ENCODE data around the gene WFS1.

WFS1 gene

GRCh38 chr4:6246170-6246634, 23.4 kb upstream of the WFS1 start:
- TF ChIP-seq CTCF (IDR thresholded peaks at IDR 0.05): no peak
- H3K4me3 ChIP-seq (ENCODE audit: low read depth in 1 of 2, low read length in 1 of 2): no peak overlapping the region
- H3K27ac ChIP-seq: no peak overlapping the region
- H3K27me3 ChIP-seq: peaks cover 75% of the 10 kb centered on the region
- H3K9me3 ChIP-seq: peaks cover 6% of the 10 kb centered on the region
- no peaks in the 10 kb centered on the region for H3K36me3 ChIP-seq
- H3K4me1 ChIP-seq (ENCODE audit: control insufficient read depth in 1 of 2, insufficient read depth in 1 of 2, low read depth in 1 of 2, low read length in 1 of 2): no peaks in the 10 kb centered on the region

DNA sequence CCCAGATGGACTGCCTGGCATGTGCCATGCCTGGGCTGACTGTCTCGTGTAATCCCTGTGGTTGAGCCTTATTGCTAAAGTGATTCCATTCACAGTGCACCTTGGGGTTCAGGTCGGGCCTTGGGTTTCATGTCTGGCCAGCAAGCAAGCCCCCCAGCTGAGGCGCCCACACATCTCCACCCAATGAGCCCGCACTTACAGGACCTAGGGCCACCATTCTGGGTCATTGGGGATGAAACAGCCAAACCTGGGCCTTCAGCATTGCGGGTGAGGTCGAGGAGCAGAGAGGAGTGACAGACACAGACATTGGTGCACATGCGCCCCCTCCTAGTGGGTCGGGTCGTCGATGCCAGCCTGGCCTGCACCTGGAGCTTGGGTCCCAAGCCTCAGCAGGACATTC, 21.3 kb upstream of the WFS1 start:
- no peak for TF ChIP-seq CTCF (IDR thresholded peaks at IDR 0.05)
- H3K27me3 ChIP-seq: peaks cover 75% of the 10 kb centered on the region
- H3K9me3 ChIP-seq: peaks cover 6% of the 10 kb centered on the region

DNA sequence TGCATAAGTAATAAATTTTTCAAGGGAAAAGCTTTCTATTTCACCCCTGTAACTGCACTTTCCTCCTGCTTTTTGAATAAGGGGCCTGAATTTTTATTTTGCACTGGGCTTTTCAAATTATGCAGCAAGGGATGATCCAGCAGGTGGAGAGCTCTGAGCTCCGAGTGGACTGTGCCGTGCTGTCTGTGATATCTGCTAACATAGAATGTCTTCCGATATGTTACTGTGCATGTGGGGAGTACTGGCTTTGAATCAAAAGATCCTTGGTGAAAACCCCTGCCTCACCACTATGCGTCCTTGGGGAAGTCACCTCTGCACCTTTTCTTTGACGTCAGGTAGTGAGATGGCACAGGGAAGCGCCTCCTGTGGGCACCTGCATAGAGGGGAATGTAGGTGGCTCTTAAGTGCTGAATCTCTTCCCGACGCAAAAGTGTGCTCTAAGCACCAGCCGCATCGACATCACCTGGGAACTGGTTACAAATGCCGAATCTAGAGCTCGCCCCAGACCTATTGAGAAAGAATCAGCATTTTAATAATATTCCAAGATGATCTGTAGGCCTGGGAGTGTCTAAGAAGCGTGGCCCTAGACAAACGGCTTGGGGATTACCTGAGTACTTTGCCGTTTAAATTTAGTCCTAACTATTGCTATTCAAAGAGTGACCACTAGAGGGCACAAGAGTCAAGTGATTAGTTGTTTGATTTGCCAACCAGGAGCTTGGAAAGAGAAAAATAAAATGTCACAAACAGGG, 19.2 kb upstream of the WFS1 start:
- TF ChIP-seq CTCF (IDR thresholded peaks at IDR 0.05): peak; percentile 68
- Histone ChIP-seq H3K9me3 (peaks cover 3% of the 10 kb centered on the region), H3K4me1 (ENCODE audit: control insufficient read depth in 1 of 2, insufficient read depth in 1 of 2, low read depth in 1 of 2, low read length in 1 of 2) (no peaks in the 10 kb centered on the region), H3K27ac (no peak overlapping the region), H3K27me3 (peaks cover 55% of the 10 kb centered on the region), H3K4me3 (ENCODE audit: low read depth in 1 of 2, low read length in 1 of 2) (no peak overlapping the region), H3K36me3 (no peaks in the 10 kb centered on the region)

More for the DNA sequence above, 21.3 kb upstream of the WFS1 start:
- Histone ChIP-seq H3K27ac (no peak overlapping the region), H3K4me1 (ENCODE audit: control insufficient read depth in 1 of 2, insufficient read depth in 1 of 2, low read depth in 1 of 2, low read length in 1 of 2) (no peaks in the 10 kb centered on the region), H3K4me3 (ENCODE audit: low read depth in 1 of 2, low read length in 1 of 2) (no peak overlapping the region), H3K36me3 (no peaks in the 10 kb centered on the region)

GRCh38 chr4:6250984-6251295, 18.7 kb upstream of the WFS1 start:
- Histone ChIP-seq H3K9me3 (no peaks in the 10 kb centered on the region), H3K4me1 (ENCODE audit: control insufficient read depth in 1 of 2, insufficient read depth in 1 of 2, low read depth in 1 of 2, low read length in 1 of 2) (no peaks in the 10 kb centered on the region), H3K27me3 (peaks cover 50% of the 10 kb centered on the region), H3K4me3 (ENCODE audit: low read depth in 1 of 2, low read length in 1 of 2) (no peak overlapping the region), H3K36me3 (no peaks in the 10 kb centered on the region), H3K27ac (no peak overlapping the region)
- TF ChIP-seq CTCF (IDR thresholded peaks at IDR 0.05): no peak

- H3K27ac ChIP-seq: no peak overlapping the region
- peaks cover 46% of the 10 kb centered on the region for H3K27me3 ChIP-seq
- H3K4me3 ChIP-seq (ENCODE audit: low read depth in 1 of 2, low read length in 1 of 2): no peak overlapping the region
- H3K4me1 ChIP-seq (ENCODE audit: control insufficient read depth in 1 of 2, insufficient read depth in 1 of 2, low read depth in 1 of 2, low read length in 1 of 2): no peaks in the 10 kb centered on the region
- H3K9me3 ChIP-seq: no peaks in the 10 kb centered on the region
- TF ChIP-seq CTCF (IDR thresholded peaks at IDR 0.05): no peak
- no peaks in the 10 kb centered on the region for H3K36me3 ChIP-seq
These were observed 18.3 kb upstream of the WFS1 start for GRCh38 chr4:6251365-6251764.
